Hematopoietic multipotent progenitor cell treated with erythropoietin and hydrocortisone succinate and interleukin-3 and kit ligand, for 17 days (in vitro differentiated cells): Measurements from ENCODE around the gene CD1E.
"Not testable (repeated sequence)": the region's sequence is repeated elsewhere in the genome, so short reads cannot be mapped to it uniquely, and the experiment has no call there.

Source experiments
- DNase-seq: peaks from one replicate; pipeline ENCODE4 v3.0.0-alpha.2; 2015; ENCODE audit warnings: low spot score

Gene CD1E

GRCh38 chr1:158362941-158363340 lies 9.2 kb downstream of the CD1E start:
- no peak for DNase-seq

DNA sequence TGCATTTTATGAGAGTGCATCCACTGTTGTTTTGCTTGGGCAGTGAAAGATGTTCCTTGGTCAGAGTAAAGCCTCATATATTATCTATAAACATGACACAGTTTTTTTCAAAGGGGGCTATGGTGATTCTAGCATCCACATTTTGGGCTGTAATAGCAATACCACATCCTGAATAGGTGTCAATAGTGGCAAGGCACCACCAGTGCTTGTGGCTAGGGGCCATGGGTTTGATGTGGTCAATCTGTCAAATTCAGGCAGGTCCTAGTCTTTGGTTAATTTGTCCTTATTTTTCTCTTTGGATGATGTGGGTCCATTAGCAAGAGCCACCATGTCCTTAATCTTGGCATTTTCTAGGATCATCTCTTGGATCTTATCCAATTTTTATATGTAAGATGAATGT lies 13.1 kb downstream of the CD1E start:
- DNase-seq = no peak

DNA sequence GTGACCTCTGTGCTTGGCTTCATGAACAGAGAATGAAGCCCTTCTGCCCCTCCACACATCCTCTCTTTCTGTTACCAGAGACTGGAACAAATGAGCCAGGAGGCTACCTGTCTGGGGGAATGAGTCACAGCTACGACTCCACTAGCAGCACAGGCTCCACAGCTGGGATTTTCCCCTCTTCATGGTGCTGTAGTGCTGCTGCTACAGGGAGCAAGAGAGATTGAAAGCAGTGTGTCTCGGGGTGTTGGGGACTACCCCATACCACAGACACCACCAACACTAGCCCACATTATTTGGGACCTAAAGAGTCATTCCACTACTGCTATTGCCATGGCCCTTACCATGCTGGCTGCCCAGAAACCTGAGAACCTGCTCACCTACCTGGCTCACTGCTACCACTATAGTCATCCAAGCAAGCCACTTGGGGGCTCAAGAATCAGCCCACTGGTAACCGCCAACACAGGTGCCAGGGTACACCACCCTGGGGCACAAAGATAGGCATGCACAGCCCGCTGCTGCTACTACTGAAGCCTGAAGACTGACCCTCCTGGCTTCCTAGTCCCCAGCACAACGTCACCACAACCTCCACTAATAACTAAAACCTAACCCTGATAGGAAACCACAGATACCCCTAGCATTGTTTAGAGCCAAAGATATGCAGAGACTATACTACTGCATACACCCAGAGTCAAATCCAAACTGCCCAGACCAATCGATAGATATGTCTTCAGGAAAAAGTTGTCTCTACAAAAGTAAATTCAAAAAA lies 17.7 kb downstream of the CD1E start:
- no peak for DNase-seq

GRCh38 chr1:158374101-158374500 lies 20.4 kb downstream of the CD1E start:
- not testable (repeated sequence) for DNase-seq

- DNase-seq = no peak
Observed at GRCh38 chr1:158374860-158375259, 21.2 kb downstream of the CD1E start.

DNA sequence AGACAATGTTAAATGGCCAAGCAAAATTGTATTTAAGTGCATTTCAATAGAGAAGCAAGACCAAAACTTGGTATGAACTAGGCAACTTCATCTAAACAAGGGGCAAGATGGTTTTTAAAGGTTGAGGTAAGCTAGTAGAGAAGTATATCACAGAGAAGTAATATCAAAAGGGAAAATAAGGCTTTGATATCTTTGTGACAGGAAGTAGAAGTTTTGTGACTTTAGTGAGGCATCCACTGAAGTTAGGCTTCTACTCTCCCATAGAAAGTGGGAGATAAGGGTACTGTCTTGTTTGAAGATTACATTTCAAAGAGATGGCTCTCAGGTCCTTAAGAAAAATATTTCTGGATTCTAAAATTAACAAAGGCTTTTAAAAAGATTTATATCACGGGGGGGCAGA lies 36.6 kb downstream of the CD1E start:
- no peak for DNase-seq

DNA sequence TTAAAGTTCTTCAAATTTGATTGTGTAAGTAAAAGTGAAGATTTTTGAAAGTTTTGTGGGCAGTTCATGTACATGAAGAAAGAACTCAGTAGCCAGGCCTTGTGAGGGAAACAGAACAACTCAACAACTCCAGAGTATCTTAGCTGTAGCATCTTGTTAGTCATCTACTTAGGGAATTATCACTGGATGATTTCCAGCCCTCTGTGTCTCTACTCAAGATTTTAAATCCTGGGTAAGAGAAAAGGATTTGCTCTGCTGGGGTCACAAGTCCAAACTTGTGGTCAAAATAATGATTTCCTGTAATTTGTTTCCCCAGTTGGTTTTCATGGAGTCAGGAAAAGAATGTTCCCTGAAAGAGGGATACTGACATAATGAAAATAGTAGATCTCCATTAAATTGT lies 37.4 kb downstream of the CD1E start:
- DNase-seq = no peak

- DNase-seq = no peak
Observed at GRCh38 chr1:158393476-158393875, 39.8 kb downstream of the CD1E start.

- DNase-seq = no peak
Observed at GRCh38 chr1:158396646-158397045, 43.0 kb downstream of the CD1E start.

GRCh38 chr1:158398818-158399514 lies 45.3 kb downstream of the CD1E start, which contains the start of gene OR10T2:
Gene OR10T2 (minus strand): TSS chr1:158399466. CDS start chr1:158399466, 0 bp downstream.
- DNase-seq = no peak

GRCh38 chr1:158400871-158401270 lies 47.2 kb downstream of the CD1E start:
- DNase-seq = no peak

- DNase-seq = no peak
Observed at GRCh38 chr1:158407092-158407491, 53.4 kb downstream of the CD1E start.
